Measurements from ENCODE around the gene RBM6. TPM values are rescaled to one million over a fixed set of nuclear protein-coding genes. Genes with fewer than 3 reads are reported as not detected.
A peak's percentile ranks its signal among the peaks of the same experiment; 100 is the strongest.

The RBM6 gene
- total RNA-seq, 2 donors from 2014 or later: 38.2 to 45.4 TPM

GRCh38 chr3:50120364-50121071, 180.6 kb downstream of the RBM6 start:
- peak in 1 of 2 donors; percentile 2 for ATAC-seq
- DNase-seq: no peak
- intact Hi-C loops (cut with DNase I): loop anchor here (2.0 to 5.0 kb wide), 2 partner anchors 68 to 152 kb away; no protein-coding TSS in a partner anchor

- DNase-seq: peak; percentile 81
- intact Hi-C loops (cut with DNase I): loop anchor here (2.0 to 5.0 kb wide), 2 partner anchors 67 to 151 kb away; no protein-coding TSS in a partner anchor
These were observed 181.4 kb downstream of the RBM6 start for GRCh38 chr3:50121072-50122032.

GRCh38 chr3:50122071-50122470, 182.1 kb downstream of the RBM6 start:
- ATAC-seq (peak in 1 of 2 donors; percentile 2), DNase-seq (no peak)
- intact Hi-C loops (cut with DNase I): loop anchor here in 1 of 2 donors (2.0 to 5.0 kb wide), 2 partner anchors 67 to 150 kb away; no protein-coding TSS in a partner anchor

More at GRCh38 chr3:50121072-50122032, 181.4 kb downstream of the RBM6 start:
- ATAC-seq: peak; percentile 83 to 89

DNA sequence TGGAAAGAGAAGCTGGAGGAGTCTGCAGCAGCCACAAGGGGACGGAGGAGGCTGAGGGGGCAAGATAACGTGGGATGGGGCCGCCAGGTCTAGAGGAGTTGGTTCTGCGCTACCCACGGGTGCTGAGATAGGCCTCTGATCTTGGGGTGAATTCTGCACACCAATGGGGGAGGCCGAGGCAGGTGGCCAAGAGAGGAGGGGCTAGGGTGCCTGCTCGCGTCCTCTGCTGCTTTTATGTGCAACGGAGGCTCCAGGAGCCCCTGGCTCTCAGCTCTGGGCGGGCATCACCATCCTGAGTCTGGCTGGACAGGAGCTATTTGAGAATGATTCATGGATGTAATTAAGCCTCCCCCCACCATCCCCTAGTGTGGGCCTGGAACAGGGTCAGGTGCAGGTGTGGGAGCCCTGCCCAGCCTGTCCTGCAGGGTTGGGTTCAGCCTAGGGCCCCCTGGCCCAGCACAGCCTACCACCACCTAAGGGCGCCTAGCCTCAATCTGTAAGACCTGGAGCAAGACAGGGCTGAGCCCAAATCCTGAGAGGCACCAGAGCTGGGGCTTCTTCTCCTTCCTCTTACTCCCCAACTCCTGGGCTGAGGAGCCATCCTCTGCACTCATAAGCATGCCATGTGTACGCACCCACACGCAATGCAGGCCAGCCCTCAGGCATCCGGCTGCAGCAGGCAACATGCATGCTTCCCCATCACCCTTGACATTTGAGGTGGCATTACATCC, 182.9 kb downstream of the RBM6 start:
- DNase-seq (no peak), ATAC-seq (no peak)
- intact Hi-C loops (cut with DNase I): loop anchor here in 1 of 2 donors (2.0 to 5.0 kb wide), 2 partner anchors 66 to 149 kb away; no protein-coding TSS in a partner anchor

GRCh38 chr3:50123394-50124051, 183.6 kb downstream of the RBM6 start:
- DNase-seq: no peak
- ATAC-seq: no peak
- intact Hi-C loops (cut with DNase I): loop anchor here in 1 of 2 donors (2.0 to 5.0 kb wide), 2 partner anchors 65 to 149 kb away; no protein-coding TSS in a partner anchor

DNA sequence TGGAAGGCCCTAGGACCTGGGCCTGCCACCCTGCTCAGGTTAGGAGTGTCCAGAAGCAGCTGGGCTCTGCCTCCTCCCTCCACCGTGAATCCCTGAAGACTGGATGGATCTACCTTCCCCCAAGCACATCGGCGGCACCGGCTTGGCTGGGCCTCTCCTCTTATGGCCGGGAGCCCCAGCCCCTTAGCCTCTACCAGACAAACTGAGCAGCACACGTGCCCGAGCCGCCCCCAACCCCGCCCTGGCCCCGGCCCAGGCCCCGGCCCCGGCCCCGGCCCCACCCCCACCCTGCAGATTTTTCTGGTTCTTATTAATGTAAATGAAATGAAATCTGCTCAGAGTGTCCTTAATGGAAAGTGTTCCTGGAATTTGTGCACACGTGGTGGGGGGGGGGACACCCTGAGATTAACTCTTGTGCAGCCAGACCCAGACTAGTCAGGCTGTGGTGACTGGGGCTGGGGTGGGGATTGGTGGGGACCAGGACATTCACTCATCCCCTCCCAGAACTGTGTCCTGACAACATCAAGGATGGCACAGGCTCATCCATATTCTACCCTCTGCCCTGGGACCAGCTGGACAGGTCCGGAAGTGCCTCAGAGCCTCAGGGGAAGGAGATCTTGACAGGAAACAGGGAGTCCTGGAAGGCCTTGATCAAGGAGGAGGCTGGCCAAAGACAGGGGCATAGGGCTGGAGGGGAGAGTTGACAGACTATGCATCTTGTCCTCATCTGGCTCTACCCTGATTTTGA, 184.3 kb downstream of the RBM6 start:
- no peak for DNase-seq
- intact Hi-C loops (cut with DNase I): loop anchor here in 1 of 2 donors (5.0 kb wide), 1 partner anchor 148 kb away; no protein-coding TSS in a partner anchor
- ATAC-seq: no peak

DNA sequence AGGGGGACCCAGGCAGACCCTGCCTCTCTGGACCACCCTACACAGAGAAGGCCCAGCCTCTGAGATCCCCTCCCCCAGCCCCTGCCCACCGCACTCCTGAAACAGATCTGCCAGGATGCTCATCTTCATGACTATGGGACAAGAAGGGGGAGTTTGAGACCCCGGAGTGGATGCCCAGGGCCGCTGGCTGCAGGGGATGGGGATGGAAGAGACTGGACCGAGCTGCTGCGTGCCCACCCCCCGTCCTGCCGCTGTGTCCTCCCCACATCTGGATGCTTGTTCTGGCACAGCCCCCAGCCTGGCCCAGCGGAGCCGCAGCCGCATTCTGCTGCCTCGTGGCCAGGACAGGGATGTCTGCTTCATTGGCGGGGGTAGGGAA, 184.8 kb downstream of the RBM6 start:
- intact Hi-C loops (cut with DNase I): loop anchor here in 1 of 2 donors (5.0 kb wide), 1 partner anchor 148 kb away; no protein-coding TSS in a partner anchor
- DNase-seq (no peak), ATAC-seq (no peak)

DNA sequence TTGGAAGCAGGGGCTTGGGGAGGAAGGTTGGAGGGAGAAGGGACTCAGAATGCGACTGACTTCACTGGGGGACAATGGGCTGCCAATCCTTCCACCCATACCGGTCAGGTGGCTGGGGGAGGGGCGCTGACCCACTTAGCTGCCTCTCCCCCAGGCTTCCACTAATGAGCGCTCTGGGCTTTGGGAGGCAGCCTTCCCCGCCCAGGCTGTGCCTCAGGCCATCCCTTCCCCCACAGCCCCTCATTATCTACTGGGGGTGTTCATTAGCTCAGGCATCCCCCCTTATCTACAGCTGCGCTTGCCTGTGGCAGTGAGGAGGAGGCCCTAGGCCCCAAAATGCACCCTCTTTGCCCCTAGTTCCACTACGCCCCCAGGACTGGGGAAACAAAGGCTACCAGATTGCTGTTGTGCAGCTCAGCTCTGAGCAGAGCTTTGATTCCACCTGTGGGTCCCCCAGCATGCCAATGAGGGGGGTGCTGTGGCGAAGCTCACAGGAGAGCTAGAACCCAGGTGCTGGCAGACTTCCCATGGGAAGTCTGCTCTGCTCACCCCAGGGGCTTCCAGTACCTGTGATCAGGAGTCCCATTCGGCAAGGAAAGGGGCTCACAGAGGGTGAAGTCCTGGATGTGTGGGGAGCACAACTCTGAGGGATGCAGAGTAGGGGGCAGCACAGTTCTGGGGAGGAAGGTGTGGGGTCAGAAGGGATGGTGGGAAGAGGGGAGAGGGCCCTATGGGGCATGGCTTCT, 185.8 kb downstream of the RBM6 start:
- peak; percentile 20 for DNase-seq
- no peak for ATAC-seq
- intact Hi-C loops (cut with DNase I): no loop called here

GRCh38 chr3:50126287-50127211, 186.6 kb downstream of the RBM6 start:
- intact Hi-C loops (cut with DNase I): no loop called here
- ATAC-seq (peak in 1 of 2 donors; percentile 4), DNase-seq (peak; percentile 20)

Other genes with a start within 250 kb of the RBM6 start
- gene AMIGO3, start 220.5 kb upstream of the RBM6 start, total RNA-seq: under 1 TPM in 1 of 2 donors, not detected in 1; 0.09 TPM
- gene GMPPB, start 216.2 kb upstream of the RBM6 start, total RNA-seq: 10 to 100 TPM; 22.4 to 38.3 TPM
- gene IP6K1, start 153.6 kb upstream of the RBM6 start, total RNA-seq: 10 to 100 TPM; 22.3 to 22.4 TPM
- gene CDHR4, start 140.3 kb upstream of the RBM6 start, total RNA-seq: under 1 TPM in 1 of 2 donors, not detected in 1; 0.24 TPM
- 1 to 10 TPM; 2.6 to 3.8 TPM for gene INKA1, start 136.9 kb upstream of the RBM6 start, total RNA-seq
- gene UBA7, start 126.2 kb upstream of the RBM6 start, total RNA-seq: 10 to 100 TPM; 23.9 to 31.0 TPM
- gene TRAIP, start 83.6 kb upstream of the RBM6 start, total RNA-seq: 1 to 10 TPM; 1.4 to 1.7 TPM
- not detected for gene CAMKV, start 70.2 kb upstream of the RBM6 start, total RNA-seq
- gene MST1R, start 36.3 kb upstream of the RBM6 start, total RNA-seq: 1 to 10 TPM; 1.7 to 1.8 TPM
- 1 to 10 TPM; 7.3 to 9.4 TPM for gene MON1A, start 10.3 kb upstream of the RBM6 start, total RNA-seq
- gene RBM5, start 148.8 kb downstream of the RBM6 start, total RNA-seq: 10 to 100 TPM; 66.6 to 69.7 TPM
- 10 to 100 TPM; 12.5 to 24.0 TPM for gene SEMA3F, start 215.2 kb downstream of the RBM6 start, total RNA-seq

All from left cardiac atrium (tissue), 4 donors.